Glutamatergic neuron (in vitro differentiated cells): ENCODE data around the gene B4GALT2. TPM values are rescaled to one million over a fixed set of nuclear protein-coding genes. Genes with fewer than 3 reads are reported as not detected.

Source experiments
- DNase-seq: peaks from one replicate; pipeline ENCODE4 v3.0.0; 2022
- H3K27ac Mint-ChIP-seq: one replicate; pipeline ENCODE4 v1.8.0; 2020; ENCODE audit warnings: mild to moderate bottlenecking, mixed read lengths, inconsistent platforms; ENCODE audit not compliant: unreplicated experiment
- H3K27me3 Mint-ChIP-seq: one replicate; pipeline ENCODE4 v1.8.0; 2020; ENCODE audit warnings: mild to moderate bottlenecking, moderate library complexity, mixed read lengths, inconsistent platforms; ENCODE audit not compliant: unreplicated experiment
- H3K36me3 Mint-ChIP-seq: one replicate; pipeline ENCODE4 v1.8.0; 2020; ENCODE audit warnings: mild to moderate bottlenecking, mixed read lengths, inconsistent platforms; ENCODE audit not compliant: unreplicated experiment
- H3K4me1 Mint-ChIP-seq: one replicate; pipeline ENCODE4 v1.8.0; 2020; ENCODE audit warnings: mild to moderate bottlenecking, low read depth, mixed read lengths, inconsistent platforms; ENCODE audit not compliant: unreplicated experiment
- H3K4me3 Mint-ChIP-seq: one replicate; pipeline ENCODE4 v1.8.0; 2020; ENCODE audit warnings: mild to moderate bottlenecking, mixed read lengths, inconsistent platforms; ENCODE audit not compliant: unreplicated experiment
- H3K9me3 Mint-ChIP-seq: one replicate; pipeline ENCODE4 v1.8.0; 2020; ENCODE audit warnings: mild to moderate bottlenecking, moderate library complexity, mixed read lengths, inconsistent platforms; ENCODE audit not compliant: unreplicated experiment
- total RNA-seq: library from RNA; stranded (reverse); fragmentation: NEBNext Ultra II Directional; extraction: Animal tissue kit (Norgen Biotek cat#: 25700); gene quantifications from one replicate; pipeline ENCODE4 v1.2.1, GENCODE V29; 2021; ENCODE audit not compliant: unreplicated experiment
- TF ChIP-seq, protein P1 (sequence below): fragments of 200-600 bp; sonication (generic); IDR thresholded peaks from one replicate; pipeline ENCODE4 v1.5.0; 2021; ENCODE audit not compliant: partially characterized antibody, unreplicated experiment

The B4GALT2 gene
- total RNA-seq, 1 donor from 2014 or later, result 45.7 TPM

DNA sequence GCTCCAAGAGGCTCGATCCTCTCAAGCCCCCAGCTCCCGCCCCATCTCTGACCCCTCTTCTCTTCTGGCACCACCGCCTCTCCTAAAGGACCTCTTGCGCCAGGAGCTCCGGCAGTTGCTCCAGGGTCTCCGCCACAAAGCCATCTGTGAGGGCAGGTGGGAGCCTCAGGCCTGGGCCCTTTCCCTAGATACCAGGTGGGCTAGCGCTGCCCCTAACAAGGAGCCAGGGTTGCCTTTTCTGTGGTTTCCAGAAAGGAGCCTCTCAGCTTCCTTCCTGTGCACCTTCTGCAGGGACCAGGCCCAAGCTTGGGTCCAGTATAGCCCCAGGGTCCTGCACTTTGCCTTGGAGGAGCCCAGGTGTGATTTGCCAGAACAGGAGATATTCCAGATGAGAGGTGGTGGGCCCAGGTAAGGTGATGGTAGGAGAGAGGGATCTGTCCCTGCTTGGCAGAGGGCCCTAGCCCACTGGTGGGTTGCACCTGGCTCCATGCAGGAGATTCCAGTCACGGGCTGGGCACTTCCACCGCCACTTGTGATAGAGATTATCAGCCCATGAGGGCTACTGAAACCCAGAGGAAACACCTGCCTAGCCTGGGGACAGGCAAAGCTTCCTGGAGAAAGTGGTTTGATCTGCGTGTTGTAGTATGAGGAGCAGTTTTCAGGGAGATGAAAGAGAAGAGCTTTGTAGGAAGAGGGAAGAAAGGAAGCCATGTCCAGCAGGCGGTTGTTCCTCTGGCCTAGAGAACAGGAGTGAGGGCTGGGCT lies 13.4 kb downstream of the B4GALT2 start:
- peak overlapping the region; percentile 90 for H3K4me3 Mint-ChIP-seq
- H3K27me3 Mint-ChIP-seq, result peaks cover 6% of the 10 kb centered on the region
- H3K36me3 Mint-ChIP-seq, result no peaks in the 10 kb centered on the region
- H3K27ac Mint-ChIP-seq, result no peak overlapping the region
- TF ChIP-seq, protein P1, sequence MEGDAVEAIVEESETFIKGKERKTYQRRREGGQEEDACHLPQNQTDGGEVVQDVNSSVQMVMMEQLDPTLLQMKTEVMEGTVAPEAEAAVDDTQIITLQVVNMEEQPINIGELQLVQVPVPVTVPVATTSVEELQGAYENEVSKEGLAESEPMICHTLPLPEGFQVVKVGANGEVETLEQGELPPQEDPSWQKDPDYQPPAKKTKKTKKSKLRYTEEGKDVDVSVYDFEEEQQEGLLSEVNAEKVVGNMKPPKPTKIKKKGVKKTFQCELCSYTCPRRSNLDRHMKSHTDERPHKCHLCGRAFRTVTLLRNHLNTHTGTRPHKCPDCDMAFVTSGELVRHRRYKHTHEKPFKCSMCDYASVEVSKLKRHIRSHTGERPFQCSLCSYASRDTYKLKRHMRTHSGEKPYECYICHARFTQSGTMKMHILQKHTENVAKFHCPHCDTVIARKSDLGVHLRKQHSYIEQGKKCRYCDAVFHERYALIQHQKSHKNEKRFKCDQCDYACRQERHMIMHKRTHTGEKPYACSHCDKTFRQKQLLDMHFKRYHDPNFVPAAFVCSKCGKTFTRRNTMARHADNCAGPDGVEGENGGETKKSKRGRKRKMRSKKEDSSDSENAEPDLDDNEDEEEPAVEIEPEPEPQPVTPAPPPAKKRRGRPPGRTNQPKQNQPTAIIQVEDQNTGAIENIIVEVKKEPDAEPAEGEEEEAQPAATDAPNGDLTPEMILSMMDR, result no peak
- H3K9me3 Mint-ChIP-seq, result peaks cover 1% of the 10 kb centered on the region
- no peak for DNase-seq
- H3K4me1 Mint-ChIP-seq, result peaks cover 4% of the 10 kb centered on the region

DNA sequence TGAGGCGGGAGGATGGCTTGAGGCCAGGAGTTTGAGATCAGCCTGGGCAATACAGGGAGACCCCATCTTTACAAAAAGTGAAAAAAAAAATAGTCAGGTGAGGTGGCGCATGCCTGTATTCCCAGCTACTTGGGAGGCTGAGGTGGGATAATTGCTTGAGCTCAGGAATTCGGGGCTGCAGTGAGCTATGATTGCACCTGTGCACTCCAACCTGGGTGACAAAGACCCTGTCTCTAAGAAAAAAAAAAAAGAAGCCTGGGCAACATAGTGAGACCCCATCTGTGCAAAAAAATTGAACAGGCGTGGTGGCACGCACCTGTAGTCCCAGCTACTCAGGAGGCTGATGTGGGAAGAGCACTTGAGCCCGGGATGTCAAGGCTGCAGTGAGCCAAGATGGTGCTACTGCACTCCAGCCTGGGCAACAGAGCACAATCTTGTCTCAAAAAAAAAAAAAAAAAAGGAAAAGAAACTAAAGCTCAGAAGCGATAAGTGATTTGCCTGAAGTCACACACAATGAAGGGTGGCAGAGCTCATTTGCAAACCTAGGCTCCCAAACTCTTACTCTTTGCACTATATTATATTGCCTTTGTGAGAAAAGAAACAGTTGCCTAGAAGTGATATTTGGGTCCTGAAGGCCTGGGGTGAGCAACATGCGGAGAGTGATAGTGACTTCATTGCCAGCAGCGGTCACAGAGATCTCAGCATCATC lies 14.3 kb downstream of the B4GALT2 start:
- TF ChIP-seq, protein P1, result no peak
- H3K9me3 Mint-ChIP-seq, result peaks cover 2% of the 10 kb centered on the region
- H3K4me3 Mint-ChIP-seq, result no peak overlapping the region
- DNase-seq, result no peak
- peaks cover 6% of the 10 kb centered on the region for H3K27me3 Mint-ChIP-seq
- H3K4me1 Mint-ChIP-seq, result peaks cover 4% of the 10 kb centered on the region
- H3K36me3 Mint-ChIP-seq, result no peaks in the 10 kb centered on the region
- H3K27ac Mint-ChIP-seq, result no peak overlapping the region

DNA sequence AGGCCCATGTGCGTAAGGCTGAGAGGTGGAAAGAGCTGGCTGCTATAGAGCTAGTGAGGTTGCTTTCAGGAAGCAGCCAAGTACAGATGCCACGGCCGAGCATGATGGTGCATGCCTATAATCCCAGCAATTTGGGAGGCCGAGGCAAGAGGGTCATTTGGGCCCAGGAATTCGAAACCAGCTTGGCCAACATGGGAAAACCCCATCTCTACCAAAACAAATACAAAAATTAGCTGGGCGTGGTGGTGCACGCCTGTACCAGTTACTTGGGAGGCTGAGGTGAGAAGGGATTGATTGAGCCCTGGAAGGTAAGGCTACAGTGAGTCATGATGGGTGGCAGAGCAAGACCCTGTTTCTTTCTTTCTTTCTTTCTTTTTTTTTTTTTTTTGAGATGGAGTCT lies 15.1 kb downstream of the B4GALT2 start:
- H3K36me3 Mint-ChIP-seq, result no peaks in the 10 kb centered on the region
- H3K27me3 Mint-ChIP-seq, result peaks cover 9% of the 10 kb centered on the region
- TF ChIP-seq, protein P1, result no peak
- DNase-seq, result no peak
- peaks cover 4% of the 10 kb centered on the region for H3K4me1 Mint-ChIP-seq
- no peak overlapping the region for H3K4me3 Mint-ChIP-seq
- H3K27ac Mint-ChIP-seq, result no peak overlapping the region
- H3K9me3 Mint-ChIP-seq, result peaks cover 3% of the 10 kb centered on the region

DNA sequence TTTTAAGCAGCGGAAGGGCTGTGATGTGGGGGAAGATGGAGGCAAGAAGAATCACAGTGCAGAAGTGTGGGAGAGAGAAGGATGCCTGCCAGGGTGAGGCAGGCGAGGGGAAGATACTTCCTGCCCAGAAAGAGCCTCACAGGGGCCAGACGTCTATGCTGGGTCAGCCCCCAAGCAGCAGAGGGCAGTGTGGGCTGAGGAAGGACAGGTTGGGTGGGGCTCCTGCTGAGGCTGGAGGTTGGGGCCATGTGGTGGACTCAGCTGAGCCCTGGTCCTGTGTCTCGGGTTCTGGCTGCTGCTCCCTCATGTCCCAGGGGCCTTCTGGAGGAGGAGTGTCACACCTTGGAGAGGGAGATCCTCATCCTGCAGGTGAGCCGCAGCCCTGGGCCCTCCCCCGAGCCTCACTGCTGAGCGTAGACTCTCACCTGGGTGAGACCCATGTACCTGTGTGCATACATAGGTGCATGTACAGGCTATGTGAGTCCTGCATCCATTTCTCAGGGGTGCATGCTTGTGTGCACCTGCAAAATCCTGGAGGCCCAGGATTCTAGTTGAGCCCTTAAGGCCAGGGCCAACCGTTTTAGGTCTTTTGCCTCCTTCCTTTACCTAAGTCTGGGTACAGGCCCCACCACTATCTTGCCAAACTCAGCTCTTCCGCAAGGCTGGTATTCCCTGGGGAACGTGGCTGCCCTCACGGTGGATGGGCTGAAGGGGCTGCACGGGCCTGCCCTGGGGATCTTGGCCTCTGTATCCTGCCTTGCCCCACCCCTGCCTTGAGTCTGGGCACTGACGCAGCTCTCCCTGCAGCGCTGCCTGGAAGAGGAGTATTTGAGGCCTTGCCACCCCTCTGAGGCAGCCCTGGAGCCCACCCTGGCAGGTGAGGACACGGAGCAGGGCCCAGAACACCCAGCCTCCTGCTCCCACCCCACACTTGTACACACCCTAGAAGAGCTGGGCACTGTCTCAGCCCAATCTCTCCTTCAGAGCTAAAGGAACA lies 16.1 kb downstream of the B4GALT2 start:
- no peaks in the 10 kb centered on the region for H3K36me3 Mint-ChIP-seq
- H3K4me3 Mint-ChIP-seq, result no peak overlapping the region
- H3K9me3 Mint-ChIP-seq, result peaks cover 1% of the 10 kb centered on the region
- DNase-seq, result peak; percentile 55
- TF ChIP-seq, protein P1, result no peak
- H3K27ac Mint-ChIP-seq, result no peak overlapping the region
- H3K27me3 Mint-ChIP-seq, result peaks cover 9% of the 10 kb centered on the region
- peaks cover 4% of the 10 kb centered on the region for H3K4me1 Mint-ChIP-seq
